HuH-7 (cell line): Measurements from ENCODE around the gene ANO8.
A peak's percentile ranks its signal among the peaks of the same experiment; 100 is the strongest.

Experiments used
- DNase-seq: peaks from one replicate; pipeline ENCODE4 v3.0.0; 2011; ENCODE audit warnings: low spot score

Gene ANO8

GRCh38 chr19:17346109-17346671, 11.5 kb upstream of the ANO8 start:
- DNase-seq = peak; percentile 83

DNA sequence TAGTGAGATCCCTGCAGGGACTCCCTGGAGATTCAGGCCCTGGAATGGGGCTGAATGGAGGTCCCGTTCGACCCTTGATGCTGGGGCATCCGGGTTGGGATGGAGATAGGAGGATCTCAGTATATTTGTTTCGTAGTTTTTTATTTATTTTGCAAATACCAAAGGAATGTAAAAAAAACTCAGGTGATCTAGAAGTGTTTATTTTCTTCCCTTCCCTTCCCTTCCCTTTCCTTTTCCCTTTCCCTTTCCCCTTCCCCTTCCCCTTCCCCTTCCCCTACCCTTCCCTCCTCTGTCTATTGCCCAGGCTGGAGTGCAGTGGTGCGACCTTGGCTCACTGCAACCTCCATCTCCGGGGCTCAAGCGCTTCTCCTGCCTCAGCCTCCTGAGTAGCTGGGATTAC, 7.2 kb upstream of the ANO8 start:
- DNase-seq = no peak

- DNase-seq = no peak
These were observed 6.7 kb upstream of the ANO8 start for GRCh38 chr19:17341386-17341785.

GRCh38 chr19:17340871-17341357, 6.3 kb upstream of the ANO8 start:
- DNase-seq = no peak

GRCh38 chr19:17340302-17340870, 5.7 kb upstream of the ANO8 start:
- DNase-seq = no peak

DNA sequence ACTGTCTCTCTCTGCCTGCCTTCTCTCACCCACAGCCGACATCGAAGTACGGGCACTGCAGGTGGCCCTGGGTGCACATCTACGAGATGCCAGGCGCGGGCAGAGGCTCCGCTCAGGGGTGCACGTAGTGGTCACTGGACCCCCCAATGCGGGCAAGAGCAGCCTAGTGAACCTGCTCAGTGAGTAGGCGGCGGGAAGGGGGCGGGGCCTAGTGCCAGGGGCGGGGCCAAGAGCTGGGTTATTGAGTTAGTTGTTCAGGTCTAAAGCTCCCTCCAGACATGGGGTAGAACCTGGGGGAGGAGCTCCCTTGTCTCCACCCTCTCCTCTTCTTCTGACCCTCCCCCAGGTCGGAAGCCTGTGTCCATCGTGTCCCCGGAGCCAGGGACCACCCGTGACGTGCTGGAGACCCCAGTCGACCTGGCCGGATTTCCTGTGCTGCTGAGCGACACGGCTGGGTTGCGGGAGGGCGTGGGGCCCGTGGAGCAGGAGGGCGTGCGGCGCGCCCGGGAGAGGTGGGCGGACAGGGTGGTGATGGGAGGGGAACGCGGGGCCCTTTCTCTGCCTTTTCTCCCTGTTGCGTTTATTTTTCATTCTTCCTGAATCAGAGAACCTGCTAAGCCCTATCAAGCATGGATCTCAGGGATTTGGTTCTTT, 4.6 kb upstream of the ANO8 start:
- DNase-seq = no peak

DNA sequence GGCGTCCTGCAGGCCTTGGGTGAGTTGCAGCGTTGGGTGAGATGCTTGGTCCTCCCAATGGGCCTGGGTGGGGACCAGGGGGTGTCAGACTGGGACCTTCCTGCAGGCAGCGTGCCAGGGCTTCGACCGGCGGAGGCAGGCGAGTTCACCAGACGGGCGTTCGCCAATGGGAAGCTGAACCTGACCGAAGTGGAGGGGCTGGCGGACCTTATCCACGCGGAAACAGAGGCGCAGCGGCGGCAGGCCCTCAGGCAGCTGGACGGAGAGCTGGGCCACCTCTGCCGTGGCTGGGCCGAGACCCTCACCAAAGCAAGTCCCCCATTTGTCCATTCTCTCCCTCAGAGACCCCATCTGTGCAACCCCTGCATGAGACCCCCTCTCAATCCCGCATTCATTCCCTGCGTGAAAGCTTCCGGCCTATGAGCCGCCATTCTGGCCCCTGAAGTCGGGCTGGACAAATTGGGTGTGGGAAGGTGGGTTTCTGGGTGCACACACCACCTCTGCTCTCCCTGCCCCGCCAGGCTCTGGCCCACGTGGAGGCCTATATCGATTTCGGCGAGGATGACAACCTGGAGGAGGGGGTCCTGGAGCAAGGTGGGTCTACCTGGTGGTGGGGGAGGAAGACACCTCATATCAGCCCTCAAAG, 3.9 kb upstream of the ANO8 start:
- no peak for DNase-seq

- no peak for DNase-seq
These were observed 3.2 kb upstream of the ANO8 start for GRCh38 chr19:17337675-17338432.

DNA sequence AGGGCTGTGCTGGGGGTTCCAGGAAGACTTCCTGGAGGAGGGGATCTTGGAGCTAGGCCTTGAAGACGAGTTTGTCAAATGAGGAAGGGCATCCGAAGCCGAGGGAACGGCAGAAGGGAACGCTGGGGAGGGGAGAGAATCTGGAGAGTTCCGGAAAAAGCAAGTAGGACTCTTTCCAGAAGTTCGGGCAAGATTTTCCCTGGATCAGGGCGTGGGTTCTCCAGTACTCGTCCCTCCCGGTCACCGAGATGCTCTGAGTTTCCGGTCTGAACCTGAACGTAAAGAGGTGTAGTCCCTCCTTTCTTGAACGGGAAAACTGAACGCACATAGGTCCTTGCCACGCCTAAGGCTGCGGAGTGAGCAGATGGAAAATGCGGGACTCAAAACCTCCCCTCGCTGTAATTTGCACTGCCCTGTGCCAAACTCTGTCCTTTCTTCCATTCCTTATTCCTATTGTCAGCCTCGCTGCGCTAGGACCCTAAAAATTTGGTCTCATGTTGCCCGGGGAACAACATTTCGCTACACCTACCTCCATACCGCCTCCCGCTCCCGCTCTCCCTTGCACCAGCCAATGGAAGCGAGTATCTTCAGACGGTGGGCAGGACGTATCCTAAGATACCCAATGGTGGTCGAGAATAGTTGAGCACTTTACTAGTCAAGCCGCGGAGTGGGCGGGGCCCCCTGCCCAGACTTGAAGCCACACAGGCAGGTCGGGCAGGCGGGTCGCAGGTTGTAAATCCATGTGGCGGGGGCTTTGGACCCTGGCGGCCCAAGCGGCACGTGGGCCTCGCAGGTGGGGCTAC, 2.4 kb upstream of the ANO8 start, which contains the start of gene GTPBP3:
Gene GTPBP3 (plus strand): TSS at position 682 of the 803 bp plus-strand sequence. CDS start 59 bp downstream, at position 741.
- peak; percentile 97 for DNase-seq

DNA sequence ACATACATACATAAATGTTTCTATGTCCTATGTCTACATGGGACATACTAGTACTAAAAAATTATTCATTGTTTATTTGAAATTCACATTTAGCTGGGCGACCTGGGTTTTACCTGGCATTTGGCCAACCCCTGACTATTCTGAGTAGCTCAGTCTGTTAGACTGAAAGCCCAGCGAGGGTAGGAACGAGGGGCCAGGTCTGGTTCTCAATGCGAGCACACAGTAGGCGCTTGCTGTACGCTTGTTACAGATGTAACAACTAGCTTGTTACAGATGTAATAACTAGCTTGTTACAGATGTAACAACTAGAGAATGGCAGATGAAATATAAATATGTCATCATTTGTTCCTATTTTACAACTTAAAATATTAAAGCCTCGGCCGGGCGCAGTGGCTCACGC, 920 bp upstream of the ANO8 start:
- no peak for DNase-seq

GRCh38 chr19:17333611-17334413, 843 bp downstream of the ANO8 start:
- DNase-seq = no peak

- peak; percentile 81 for DNase-seq
These were observed 1.7 kb downstream of the ANO8 start for GRCh38 chr19:17332677-17333581.

GRCh38 chr19:17332360-17332676, 2.3 kb downstream of the ANO8 start:
- no peak for DNase-seq

GRCh38 chr19:17331045-17331558, 3.6 kb downstream of the ANO8 start:
- no peak for DNase-seq

DNA sequence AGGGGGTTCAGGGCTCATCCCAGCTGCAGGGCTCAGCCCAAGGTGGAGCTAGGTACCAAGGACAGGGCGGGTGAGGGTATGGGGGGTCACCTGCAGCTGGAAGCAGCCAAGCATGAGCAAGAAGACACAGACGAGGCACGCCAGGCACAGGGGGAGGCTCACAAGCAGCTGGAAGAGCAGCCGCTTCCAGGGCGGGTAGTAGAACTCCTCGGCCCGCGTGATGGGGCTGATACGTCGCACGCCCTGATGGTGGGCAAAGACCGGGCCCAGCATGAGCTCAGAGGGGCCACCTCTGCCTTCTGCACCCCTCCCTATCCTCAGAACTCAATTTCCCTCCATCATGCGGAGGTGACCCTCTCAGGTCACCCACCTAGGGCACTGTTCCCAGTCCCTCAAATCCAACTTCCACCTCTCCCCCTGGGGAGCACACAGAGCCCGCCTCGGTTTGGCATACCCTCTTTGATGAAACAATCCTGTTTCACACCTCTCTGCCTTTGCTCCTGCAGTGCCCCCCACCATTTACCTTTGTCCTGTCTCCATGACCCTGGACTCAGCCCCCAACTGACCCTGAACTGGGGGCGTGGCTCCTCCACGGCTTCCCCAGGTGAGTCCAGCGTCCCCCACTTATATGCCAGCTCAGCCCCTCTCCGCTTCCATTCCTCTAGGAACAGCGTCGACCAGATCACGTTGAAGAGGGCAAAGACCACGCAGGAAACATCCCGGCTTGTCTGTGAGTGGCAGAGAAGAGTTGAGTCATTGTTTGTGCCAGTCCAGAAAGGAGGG, 4.2 kb downstream of the ANO8 start:
- DNase-seq = no peak

- DNase-seq = no peak
These were observed 5.0 kb downstream of the ANO8 start for GRCh38 chr19:17329366-17330261.

- DNase-seq = no peak
These were observed 5.9 kb downstream of the ANO8 start for GRCh38 chr19:17328517-17329365.
